HUDEP-2 (cell line): Measurements from ENCODE around the gene OR5C1.
"Not testable (repeated sequence)": the region's sequence is repeated elsewhere in the genome, so short reads cannot be mapped to it uniquely, and the experiment has no call there.

Experiments used
- DNase-seq, 76 experiments: peaks; one replicate each; lab custom pipeline; 2025; ENCODE audit not compliant: unreplicated experiment in 76 of 76; lab: John Stamatoyannopoulos, UW

OR5C1 gene

DNA sequence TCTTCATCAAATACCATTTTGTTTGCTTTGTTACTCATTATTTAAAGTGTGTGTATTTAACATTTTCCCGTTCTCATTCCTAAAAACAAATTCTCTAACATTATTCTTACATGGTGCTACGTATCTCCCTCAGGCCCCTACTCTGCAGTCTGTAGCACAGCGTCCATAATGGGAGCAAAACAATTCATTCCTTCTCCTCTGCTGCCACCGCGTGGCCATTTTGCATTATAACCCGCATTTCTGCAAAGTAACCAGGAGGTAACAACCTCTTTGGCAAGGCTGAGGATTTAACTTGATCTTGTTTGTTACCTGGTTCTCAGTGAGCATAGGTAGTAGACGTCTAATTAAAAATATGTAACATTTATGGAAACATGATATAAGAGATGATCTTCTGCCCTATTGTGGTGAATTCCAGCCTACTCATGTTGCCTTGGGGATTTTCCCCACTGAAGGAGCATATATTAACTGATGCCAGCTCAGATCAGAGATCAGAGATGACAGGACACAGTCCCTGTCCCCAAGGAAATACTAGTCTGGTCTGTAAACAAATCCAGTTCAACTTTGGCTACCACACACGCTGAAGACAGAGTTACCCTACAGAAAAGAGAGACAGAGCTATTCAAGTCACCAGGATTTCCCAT, 21.7 kb downstream of the OR5C1 start:
- DNase-seq = peak in 61 of 76 experiments; percentile 6 to 72 (median 43)

DNA sequence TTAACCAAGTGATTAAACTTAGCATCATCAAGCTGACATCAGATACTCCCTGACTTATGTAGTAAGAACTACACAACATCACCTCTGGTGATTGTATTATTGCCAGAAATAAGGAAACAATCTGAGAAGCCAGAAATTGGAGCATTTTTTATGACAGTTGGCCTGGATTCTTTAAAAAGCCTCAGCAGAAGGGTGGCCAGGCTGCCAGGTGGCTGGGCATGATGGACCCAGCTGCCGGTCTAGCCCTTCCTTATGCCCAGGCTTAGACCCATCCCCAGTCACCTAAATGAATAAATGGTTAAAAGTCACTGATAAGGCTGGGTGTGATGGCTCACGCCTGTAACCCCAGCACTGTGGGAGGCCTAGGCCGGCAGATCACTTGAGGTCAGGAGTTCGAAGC, 24.0 kb downstream of the OR5C1 start:
- no peak for DNase-seq

DNA sequence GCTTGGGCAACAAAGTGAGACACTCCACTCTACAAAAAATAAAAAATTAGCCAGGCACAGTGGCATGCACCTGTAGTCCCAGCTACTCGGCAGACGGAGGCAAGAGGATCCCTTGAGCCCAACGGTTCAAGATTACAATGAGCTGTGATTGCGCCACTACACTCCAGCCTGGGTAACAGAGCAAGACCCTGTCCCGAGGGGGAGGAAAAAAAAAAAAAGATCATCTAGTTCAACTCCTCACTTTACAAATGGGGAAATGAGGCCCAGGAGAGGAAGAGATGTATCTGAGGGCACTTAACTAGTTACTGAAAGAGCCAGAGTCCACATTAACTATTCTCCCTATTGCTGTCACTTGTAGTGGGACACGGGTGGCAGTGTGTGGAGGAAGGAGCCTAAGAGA, 25.8 kb downstream of the OR5C1 start:
- no peak for DNase-seq

DNA sequence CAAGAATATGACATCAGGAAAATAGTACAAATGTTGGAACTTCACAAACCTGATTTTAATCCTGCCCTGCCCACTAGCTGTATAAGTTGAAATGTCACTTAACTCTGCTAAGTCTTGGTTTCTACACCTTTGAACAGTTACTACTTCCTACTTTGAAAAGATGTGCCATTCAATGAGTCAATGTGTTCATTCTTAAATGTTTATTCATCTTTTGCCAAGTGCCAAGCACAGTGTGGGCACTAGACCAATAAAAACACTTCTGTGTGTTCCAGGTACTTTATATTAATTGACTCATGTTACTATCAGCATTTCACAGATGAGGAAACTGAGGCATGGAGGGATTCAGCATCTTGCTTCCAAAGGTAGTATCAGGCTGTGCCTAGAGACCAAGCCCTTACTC, 26.8 kb downstream of the OR5C1 start:
- no peak for DNase-seq

DNA sequence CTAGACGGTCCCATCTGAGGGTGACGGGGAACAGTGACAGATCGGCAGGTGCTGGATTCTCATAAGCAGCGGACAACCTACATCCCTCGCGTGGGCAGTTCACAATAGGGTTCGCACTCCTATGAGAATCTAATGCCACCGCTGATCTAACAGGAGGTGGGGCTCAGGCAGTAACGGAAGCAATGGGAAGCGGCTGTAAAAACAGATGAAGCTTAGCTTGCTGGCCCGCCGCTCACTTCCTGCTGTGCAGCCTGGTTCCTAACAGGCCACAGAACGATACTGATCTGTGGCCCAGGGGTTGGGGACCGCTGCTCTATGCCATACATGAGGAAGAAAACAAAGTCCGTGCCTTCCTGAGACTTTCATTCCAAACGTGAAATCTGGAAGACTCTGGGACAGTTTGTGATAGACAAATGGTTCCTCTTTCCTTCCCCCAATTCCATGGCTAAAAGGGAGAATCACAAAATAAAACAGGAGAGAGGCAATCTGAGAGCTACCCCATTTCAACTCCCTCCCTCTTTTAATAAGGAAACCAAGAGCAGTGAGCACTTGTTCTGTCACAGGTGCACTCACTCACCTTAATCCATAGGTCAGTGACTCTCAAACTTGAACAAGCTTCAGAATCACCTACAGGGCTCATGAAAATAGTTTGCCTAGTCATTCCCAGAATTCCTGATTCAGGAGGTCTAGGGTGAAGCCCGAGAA, 27.6 kb downstream of the OR5C1 start:
- peak in 2 of 76 experiments; percentile 13 to 55 for DNase-seq

DNA sequence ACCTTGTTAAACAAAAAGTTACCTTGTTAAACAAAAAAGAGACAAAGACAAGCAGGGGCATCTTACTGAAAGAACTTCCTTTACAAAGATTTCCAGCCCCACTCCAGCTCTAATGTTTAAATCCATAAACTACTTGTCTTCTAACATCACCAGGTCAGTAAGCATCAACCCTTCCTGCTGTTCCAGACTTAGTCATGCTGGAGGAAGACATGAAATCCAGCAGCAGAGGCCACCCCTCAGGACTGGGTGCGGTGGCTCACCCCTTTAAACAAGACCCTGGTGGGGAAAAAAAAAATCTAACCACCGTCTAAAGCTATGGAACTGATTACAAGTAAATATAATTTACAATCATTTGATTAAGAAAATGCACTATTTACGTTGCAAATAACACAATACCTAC, 30.6 kb downstream of the OR5C1 start:
- DNase-seq = no peak

DNA sequence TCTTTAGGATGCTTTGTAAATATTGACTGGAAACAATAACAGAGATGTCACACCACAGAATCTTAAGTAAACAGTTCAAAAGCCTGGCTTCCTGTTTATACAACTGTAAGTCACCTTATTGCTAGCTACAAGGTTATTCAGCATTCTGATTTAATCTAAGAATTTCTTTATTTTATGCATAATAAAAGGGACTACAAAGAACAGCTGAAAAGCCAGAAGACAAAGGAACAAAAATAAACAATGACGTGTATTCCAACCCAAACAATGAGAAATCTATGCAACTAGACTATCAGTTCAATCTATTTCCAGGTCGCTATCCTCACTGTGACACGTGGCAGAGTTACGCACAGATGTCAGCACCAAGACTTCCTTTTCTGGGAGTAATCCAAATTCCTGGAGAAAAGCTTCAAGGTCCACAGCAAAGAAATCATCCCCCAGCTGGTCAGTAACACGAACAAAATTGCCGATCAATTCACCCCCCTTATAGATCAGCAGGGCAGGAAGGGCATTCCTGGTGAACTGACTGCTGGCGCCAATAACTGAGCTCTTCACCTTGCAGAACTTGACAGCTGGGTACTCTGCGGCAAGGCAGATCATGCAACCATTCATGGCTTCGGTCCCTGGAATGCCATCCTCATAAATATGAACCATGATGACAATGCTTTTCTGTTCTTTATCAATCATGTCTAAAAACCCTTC, 31.2 kb downstream of the OR5C1 start:
- no peak for DNase-seq

DNA sequence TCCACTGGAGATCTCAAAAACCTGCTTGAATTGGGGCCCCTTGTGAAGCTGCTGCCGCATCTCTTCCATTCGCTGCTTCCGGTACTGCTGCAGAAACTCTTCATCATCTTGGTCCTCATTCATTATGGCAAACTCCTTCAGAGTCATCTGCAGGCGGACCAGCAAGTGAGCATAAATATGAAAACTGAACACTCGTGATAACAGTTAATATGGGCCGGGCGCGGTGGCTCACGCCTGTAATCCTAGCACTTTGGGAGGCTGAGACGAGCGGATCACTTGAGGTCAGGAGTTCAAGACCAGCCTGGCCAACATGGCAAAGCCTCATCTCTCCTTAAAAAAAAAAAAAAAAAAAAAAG, 31.7 kb downstream of the OR5C1 start:
- no peak for DNase-seq

DNA sequence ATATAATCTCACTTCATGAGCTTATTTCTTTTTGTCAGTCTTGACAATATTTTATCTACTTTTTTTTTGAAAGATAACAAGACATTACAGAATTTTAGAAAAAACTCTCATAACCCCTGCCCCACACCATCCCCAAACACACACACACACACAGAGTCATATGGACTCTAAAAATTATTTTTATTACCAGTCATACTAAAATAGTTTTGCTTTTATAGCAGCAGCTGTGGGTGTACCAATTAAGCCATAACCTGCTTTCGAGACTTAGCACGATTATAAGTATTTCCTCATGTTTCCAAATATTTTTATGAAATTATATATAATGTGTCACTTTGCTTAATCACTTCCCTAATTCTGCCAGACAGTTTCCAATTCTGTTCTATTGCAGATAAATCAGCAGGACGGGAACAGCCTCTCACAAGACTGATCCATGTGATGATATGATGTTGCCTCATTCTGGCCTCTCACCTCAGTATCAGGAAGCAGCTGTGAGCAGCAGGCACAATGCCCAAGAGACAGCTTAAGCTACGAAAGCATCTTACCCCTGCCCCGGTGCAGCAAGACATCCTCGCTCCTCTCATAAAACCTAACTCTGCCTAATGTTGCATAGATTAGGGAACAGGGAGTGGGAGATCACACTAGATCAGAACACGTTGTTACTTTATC, 32.7 kb downstream of the OR5C1 start:
- peak in 74 of 76 experiments; percentile 30 to 98 (median 87) for DNase-seq

DNA sequence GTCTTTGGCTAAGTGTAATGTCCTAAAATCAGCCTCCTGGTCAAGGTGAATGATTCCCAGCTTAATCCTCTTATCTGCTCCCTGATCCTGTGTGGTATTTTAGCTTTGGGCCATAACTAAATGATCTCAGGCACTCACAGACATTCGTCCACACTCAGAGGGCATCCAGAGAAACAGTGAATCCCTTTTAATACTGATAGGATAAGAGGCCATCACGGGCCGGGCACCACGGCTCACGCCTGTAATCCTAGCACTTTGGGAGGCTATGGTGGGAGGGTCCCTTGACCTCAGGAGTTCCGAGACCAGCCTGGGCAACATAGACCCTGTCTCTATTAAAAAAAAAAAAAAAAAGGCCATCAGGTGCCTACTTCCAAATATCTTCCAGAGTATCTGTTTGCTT, 33.3 kb downstream of the OR5C1 start:
- DNase-seq = peak in 1 of 76 experiments; percentile 40

DNA sequence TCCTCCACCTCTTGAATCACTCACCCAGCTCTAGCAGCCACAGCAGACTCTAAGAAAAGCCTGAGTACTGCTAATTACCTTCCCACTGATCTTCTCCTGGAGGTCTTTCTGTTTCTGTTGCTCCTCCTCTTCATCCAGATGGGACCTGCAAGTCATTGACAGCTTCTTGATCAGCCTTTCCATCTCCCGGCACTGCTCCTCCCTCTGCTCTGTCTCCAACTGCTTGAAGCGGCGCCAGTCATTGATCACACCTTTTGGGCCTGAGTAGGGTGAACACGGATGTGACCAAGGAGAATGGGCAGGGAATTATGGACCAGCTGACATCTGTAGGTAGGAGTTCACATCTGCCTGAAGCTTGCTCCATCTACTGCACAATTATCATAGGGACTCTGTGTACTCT, 34.2 kb downstream of the OR5C1 start:
- peak in 6 of 76 experiments; percentile 5 to 35 (median 16) for DNase-seq

DNA sequence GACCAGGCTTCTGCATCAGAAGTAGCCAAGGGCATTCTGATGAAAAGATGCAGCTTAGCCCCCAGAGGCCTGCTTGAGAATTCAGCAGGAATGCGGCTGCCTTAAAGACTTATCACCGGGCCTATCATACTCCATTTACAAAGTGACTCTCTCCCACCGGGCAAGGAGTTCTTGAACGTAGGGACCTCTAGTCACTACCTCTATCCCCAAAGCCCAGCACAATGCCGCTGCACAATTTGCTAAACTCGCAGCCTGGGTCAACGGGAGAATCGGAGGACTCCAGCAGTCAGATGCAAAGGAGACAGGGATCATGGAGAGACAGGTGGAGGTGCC, 39.0 kb downstream of the OR5C1 start:
- no peak for DNase-seq

DNA sequence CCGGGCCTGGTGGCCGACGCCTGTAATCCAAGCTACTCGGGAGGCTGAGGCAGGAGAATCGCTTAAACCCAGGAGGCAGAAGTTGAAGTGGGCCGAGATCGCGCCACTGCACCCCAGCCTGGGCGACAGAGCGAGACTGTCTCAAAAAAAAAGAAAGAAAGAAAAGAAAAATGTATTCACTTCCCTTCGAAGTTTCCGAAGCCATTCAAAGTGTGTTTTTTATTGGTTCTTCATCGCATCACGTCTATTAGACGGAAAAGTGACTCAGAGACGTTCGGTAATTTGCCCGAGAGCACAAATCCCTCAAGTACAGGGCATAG, 40.2 kb downstream of the OR5C1 start:
- DNase-seq = not testable (repeated sequence)

DNA sequence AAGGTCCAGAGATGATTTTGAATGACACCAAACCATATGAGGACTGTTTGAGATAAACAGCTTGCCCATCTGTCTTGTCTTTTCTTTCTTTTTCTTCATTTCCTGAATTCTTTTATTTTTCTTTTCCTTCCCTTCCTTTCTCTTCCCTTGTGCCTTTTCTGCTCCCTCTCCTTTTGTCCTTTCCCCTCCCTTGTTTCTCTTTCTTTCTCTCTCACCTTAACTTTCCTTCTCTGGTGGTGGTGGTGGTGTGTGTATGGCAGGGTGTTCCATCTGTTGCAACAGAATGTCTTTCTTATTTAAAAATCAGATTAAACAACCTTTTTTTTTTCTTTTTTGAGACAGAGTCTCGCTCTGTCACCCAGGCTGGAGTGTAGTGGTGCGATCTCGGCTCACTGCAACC, 43.5 kb downstream of the OR5C1 start:
- no peak for DNase-seq

DNA sequence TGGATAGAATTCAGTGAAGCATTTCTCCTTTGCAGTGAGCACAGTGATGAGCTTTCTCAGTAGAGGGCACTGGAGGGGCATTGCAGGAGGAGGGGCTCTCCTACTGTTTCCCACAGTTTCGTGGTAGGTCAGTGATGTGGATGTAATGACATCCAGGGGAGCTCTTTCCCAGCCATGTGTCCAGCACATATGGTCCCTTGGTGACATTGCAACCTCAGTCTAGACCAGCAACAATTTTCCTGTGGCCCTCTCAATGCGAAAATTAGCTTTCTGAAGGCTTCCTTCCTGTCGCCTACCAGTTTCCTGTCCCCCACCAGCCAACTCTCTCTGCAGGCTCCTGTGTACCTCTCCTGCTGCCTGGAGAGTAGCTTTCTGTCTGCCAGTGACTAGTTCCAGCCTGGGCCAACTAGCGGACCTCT, 46.6 kb downstream of the OR5C1 start:
- no peak for DNase-seq

DNA sequence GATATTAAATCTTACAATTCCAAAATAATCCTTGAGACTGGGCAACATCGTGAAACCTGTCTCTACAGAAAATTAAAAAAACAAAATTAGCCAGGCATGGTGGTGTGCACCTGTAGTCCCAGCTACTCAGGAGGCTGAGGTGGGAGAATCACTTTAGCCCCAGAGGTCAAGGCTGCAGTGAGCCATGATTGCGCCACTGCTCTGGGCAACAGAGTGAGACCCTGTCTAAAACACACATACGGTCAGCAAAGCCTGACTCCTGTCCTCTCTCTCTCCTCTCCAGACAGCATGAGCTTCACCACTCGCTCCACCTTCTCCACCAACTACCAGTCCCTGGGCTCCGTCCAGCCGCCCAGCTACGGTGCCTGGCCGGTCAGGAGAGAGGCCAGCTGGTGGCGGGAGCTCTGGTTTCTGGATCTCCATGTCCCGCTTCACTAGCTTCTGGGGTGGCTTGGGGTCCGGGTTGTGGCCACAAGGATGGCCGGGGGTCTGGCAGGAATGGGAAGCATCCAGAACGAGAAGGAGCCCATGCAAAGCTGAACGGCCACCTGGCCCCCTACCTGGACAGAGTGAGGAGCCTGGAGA, 48.6 kb downstream of the OR5C1 start:
- DNase-seq = no peak

DNA sequence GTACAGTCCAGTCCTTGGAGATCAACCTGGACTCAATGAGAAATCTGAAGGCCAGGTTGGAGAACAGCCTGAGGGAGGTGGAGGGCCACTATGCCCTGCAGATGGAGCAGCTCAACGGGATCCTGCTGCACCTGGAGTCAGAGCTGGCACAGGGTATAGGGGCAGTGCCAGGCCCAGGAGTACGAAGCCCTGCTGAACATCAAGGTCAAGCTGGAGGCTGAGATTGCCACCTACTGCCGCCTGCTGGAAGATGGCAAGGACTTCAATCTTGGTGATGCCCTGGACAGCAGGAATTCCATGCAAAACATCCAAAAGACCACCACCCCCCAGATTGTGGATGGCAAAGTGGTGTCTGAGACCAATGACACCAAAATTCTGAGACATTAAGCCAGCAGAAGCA, 49.7 kb downstream of the OR5C1 start:
- DNase-seq = peak in 3 of 76 experiments; percentile 2 to 16 (median 10)
